ENCODE data around the gene POMP.

- TF ChIP-seq CTCF (IDR thresholded peaks at IDR 0.05) = no peak
- no peak for TF ChIP-seq POLR2A (IDR thresholded peaks at IDR 0.05)
Measured at GRCh38 chr13:28609381-28609780, 49.5 kb upstream of the POMP start.
